ENCODE measurements around the gene SAA2.
"Not testable (repeated sequence)": the region's sequence is repeated elsewhere in the genome, so short reads cannot be mapped to it uniquely, and the experiment has no call there.

Gene SAA2

GRCh38 chr11:18253778-18254338 is 5.4 kb upstream of the SAA2 start:
- Histone ChIP-seq H3K27ac (ENCODE audit: extremely low read depth, low read depth, low read length) (no peak overlapping the region), H3K4me1 (ENCODE audit: control insufficient read depth, insufficient read depth, low read length) (no peaks in the 10 kb centered on the region), H3K36me3 (ENCODE audit: control insufficient read depth in 2 of 2, insufficient read depth in 1 of 2, low read length in 2 of 2) (no peaks in the 10 kb centered on the region), H3K4me3 (ENCODE audit: low read depth, low read length) (no peak overlapping the region), H3K9me3 (ENCODE audit: control insufficient read depth, insufficient read depth, low read depth, low read length) (no peaks in the 10 kb centered on the region)
- ChIA-PET CTCF (interaction anchor here (2.1 kb wide), 1 partner anchor 10 kb away, joined by 12 read pairs; no protein-coding TSS in a partner anchor), POLR2A (no interaction called here)
- TF ChIP-seq HOXD13 (CRISPR knock-in tag; IDR thresholded peaks at IDR 0.05; ENCODE audit: borderline replicate concordance) (no peak), ZBTB10 (tag by site-specific recombination; IDR thresholded peaks at IDR 0.05) (no peak), SCRT1 (tag by site-specific recombination; IDR thresholded peaks at IDR 0.05; ENCODE audit: borderline replicate concordance) (no peak), ZNF704 (tag by site-specific recombination; IDR thresholded peaks at IDR 0.05) (no peak), ZNF623 (tag by site-specific recombination; IDR thresholded peaks at IDR 0.05) (no peak), KLF9 (tag by site-specific recombination; IDR thresholded peaks at IDR 0.05; ENCODE audit: low read depth) (no peak), ZSCAN23 (tag by site-specific recombination; IDR thresholded peaks at IDR 0.05) (no peak), GFI1B (tag by site-specific recombination; IDR thresholded peaks at IDR 0.05) (no peak), PRDM1 (tag by site-specific recombination; IDR thresholded peaks at IDR 0.05) (no peak), CTCF (tag by site-specific recombination; IDR thresholded peaks at IDR 0.05) (no peak), ZNF488 (tag by site-specific recombination; IDR thresholded peaks at IDR 0.05) (no peak), TCF7L2 (IDR thresholded peaks at IDR 0.05; ENCODE audit: borderline replicate concordance, low read depth, low read length) (no peak), KLF17 (tag by site-specific recombination; IDR thresholded peaks at IDR 0.05) (no peak), ZNF132 (tag by site-specific recombination; IDR thresholded peaks at IDR 0.05; ENCODE audit: borderline replicate concordance) (no peak), ZNF302 (tag by site-specific recombination; IDR thresholded peaks at IDR 0.05; ENCODE audit: low read depth) (no peak)

GRCh38 chr11:18253233-18253632 is 4.8 kb upstream of the SAA2 start:
- TF ChIP-seq GLIS2 (tag by site-specific recombination; IDR thresholded peaks at IDR 0.05), result no peak
- no peak for TF ChIP-seq ZFP69B (tag by site-specific recombination; IDR thresholded peaks at IDR 0.05)
- no peak for TF ChIP-seq PBX3 (CRISPR knock-in tag; IDR thresholded peaks at IDR 0.05)
- TF ChIP-seq ZNF571 (tag by site-specific recombination; IDR thresholded peaks at IDR 0.05), result no peak
- TF ChIP-seq ZNF704 (tag by site-specific recombination; IDR thresholded peaks at IDR 0.05), result no peak
- TF ChIP-seq ZBTB20 (tag by site-specific recombination; IDR thresholded peaks at IDR 0.05), result no peak
- no peak for TF ChIP-seq ZBTB21 (tag by site-specific recombination; IDR thresholded peaks at IDR 0.05)
- no peak overlapping the region for H3K4me3 ChIP-seq (ENCODE audit: low read depth, low read length)
- H3K36me3 ChIP-seq (ENCODE audit: control insufficient read depth in 2 of 2, insufficient read depth in 1 of 2, low read length in 2 of 2), result no peaks in the 10 kb centered on the region
- no peak overlapping the region for H3K27ac ChIP-seq (ENCODE audit: extremely low read depth, low read depth, low read length)
- H3K4me1 ChIP-seq (ENCODE audit: control insufficient read depth, insufficient read depth, low read length), result no peaks in the 10 kb centered on the region
- ChIA-PET POLR2A (no interaction called here), CTCF (interaction anchor here (1.6 kb wide), 1 partner anchor 9 kb away, joined by 7 read pairs; no protein-coding TSS in a partner anchor)
- H3K9me3 ChIP-seq (ENCODE audit: control insufficient read depth, insufficient read depth, low read depth, low read length), result no peaks in the 10 kb centered on the region

GRCh38 chr11:18247191-18247581 is 1.3 kb downstream of the SAA2 start:
- CTCF ChIA-PET; H3K4me3 ChIP-seq (ENCODE audit: low read depth, low read length); H3K4me1 ChIP-seq (ENCODE audit: control insufficient read depth, insufficient read depth, low read length); H3K9me3 ChIP-seq (ENCODE audit: control insufficient read depth, insufficient read depth, low read depth, low read length); POLR2A ChIA-PET; H3K36me3 ChIP-seq (ENCODE audit: control insufficient read depth in 2 of 2, insufficient read depth in 1 of 2, low read length in 2 of 2); H3K27ac ChIP-seq (ENCODE audit: extremely low read depth, low read depth, low read length): not testable (repeated sequence)
